Psoas muscle (tissue), 8 donors: ENCODE measurements around the gene ALS2. TPM values are rescaled to one million over a fixed set of nuclear protein-coding genes. Genes with fewer than 3 reads are reported as not detected.

Source experiments
- ATAC-seq, 4 donors: fragments of 200-7000 bp; cut with Tn5 transposase; one replicate each; pipeline ENCODE4 v1.9.1; 2020; ENCODE audit warnings: moderate library complexity in 3 of 4, mild to moderate bottlenecking in 2 of 4
- DNase-seq, 2 donors: peaks; one replicate each; pipeline ENCODE4 v3.0.0-alpha.2; 2020
- H3K27ac ChIP-seq: fragments of 200-600 bp; one replicate; pipeline ENCODE4 v1.8.0; 2022
- H3K27me3 ChIP-seq, 3 donors: fragments of 200-600 bp in 1 of 3; one replicate each; pipeline versions ENCODE4 v1.6.1 to v1.8.0; 2013 to 2022; ENCODE audit warnings: low read length in 2 of 3, mild to moderate bottlenecking in 2 of 3, moderate library complexity in 1 of 3; ENCODE audit not compliant: insufficient read depth in 3 of 3
- H3K36me3 ChIP-seq, 2 donors: fragments of 200-600 bp in 1 of 2; one replicate each; pipeline versions ENCODE4 v1.6.1 to v1.8.0; 2013 to 2022; ENCODE audit warnings: low read depth in 1 of 2, mild to moderate bottlenecking in 1 of 2, moderate library complexity in 1 of 2; ENCODE audit not compliant: insufficient read depth in 1 of 2
- H3K4me1 ChIP-seq: fragments of 200-600 bp; one replicate; pipeline ENCODE4 v1.8.0; 2022
- H3K4me3 ChIP-seq: fragments of 200-600 bp; one replicate; pipeline ENCODE4 v1.8.0; 2022; ENCODE audit warnings: mild to moderate bottlenecking
- H3K9me3 ChIP-seq: fragments of 200-600 bp; one replicate; pipeline ENCODE4 v1.8.0; 2022
- CTCF ChIP-seq: fragments of 200-600 bp; IDR thresholded peaks from one replicate; pipeline ENCODE4 v1.8.0; 2022; ENCODE audit warnings: antibody characterized with exemption
- WGBS, 3 donors: extraction: QIAGEN DNeasy Blood & Tissue Kit; methylation state at CpG; one replicate each; pipeline versions ENCODE4 v1.1.6 to v1.1.7; 2013; 5-methylcytosine and 5-hydroxymethylcytosine counted together
- intact Hi-C, 2 donors: fragments of 100-400 bp; cut with DNase I; formaldehyde crosslinking; loops; one replicate each; pipeline versions ENCODE4 v1.11.0 to v1.14.2; 2022
- polyA plus RNA-seq, 3 donors: library from polyadenylated mRNA; stranded (reverse); fragments of 200-250 nt; gene quantifications; one replicate each; pipeline ENCODE4 v1.2.3, GENCODE V29; 2013
- total RNA-seq, 4 donors: library from RNA; stranded (reverse); fragmentation: NEBNext Ultra II Directional in 2 of 4; extraction: Animal tissue kit (Norgen Biotek cat#: 25700) in 2 of 4; gene quantifications; one replicate each; pipeline versions ENCODE4 v1.2.1 to v1.2.4, GENCODE V29; 2021 to 2023
- donor health status: healthy with polysubstance abuse.
- donor health status: DM: no; HTN: no; CAD: no; lungs with moderate emphysema.
- donor health status: Bipolar disorder and iron deficiency.
- donor health status: healthy.
- donor health status: DM: yes; HTN: yes; CAD: no.
- donor health status: DM: no; HTN: no; CAD: no.
- donor health status: DM: no; HTN: no; CAD: no.
- donor health status: DM: yes; HTN: yes; CAD: no.

Gene ALS2
- total and polyA plus RNA-seq, 7 donors: 6.3 to 26.4 (median 18.9) TPM

DNA sequence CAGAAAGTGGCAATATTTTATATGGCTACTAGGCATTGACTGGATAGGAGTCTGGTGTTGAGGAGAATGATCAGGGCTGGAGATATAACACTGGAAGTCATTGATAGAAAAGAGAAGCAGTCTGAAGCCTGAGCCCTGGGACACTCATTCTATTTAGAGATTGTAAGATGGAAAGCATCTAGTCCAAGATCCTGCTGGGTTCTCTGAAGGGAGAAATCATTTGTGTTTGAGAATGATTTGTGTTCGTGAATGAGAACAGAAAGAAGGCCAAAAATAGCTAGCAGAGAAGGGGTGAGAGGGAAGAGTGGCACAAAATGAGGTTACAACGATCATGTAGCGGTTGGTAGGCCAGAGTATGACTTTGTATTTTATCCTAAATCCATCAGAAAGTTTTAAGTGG is 7.6 kb upstream of the ALS2 start:
- no peak for DNase-seq
- Histone ChIP-seq H3K4me3 (no peak overlapping the region), H3K36me3 (no peaks in the 10 kb centered on the region), H3K9me3 (no peaks in the 10 kb centered on the region), H3K27ac (no peak overlapping the region), H3K27me3 (no peaks in the 10 kb centered on the region), H3K4me1 (no peaks in the 10 kb centered on the region)
- intact Hi-C loops: no loop called here
- WGBS, 3 donors: 74 to 81% (median 77%) methylated on average over 3 of the region's 3 CpGs
- TF ChIP-seq CTCF: no peak
- ATAC-seq: no peak

- no peaks in the 10 kb centered on the region for H3K27me3 ChIP-seq
- DNase-seq (no peak), ATAC-seq (no peak)
- no peaks in the 10 kb centered on the region for H3K36me3 ChIP-seq
- no peaks in the 10 kb centered on the region for H3K4me1 ChIP-seq
- no peak overlapping the region for H3K27ac ChIP-seq
- no peak overlapping the region for H3K4me3 ChIP-seq
- intact Hi-C loops: no loop called here
- no peaks in the 10 kb centered on the region for H3K9me3 ChIP-seq
- TF ChIP-seq CTCF: no peak
Observed at GRCh38 chr2:201786471-201786870, 5.7 kb upstream of the ALS2 start.

GRCh38 chr2:201785135-201785534 is 4.4 kb upstream of the ALS2 start:
- Histone ChIP-seq H3K27me3 (no peaks in the 10 kb centered on the region), H3K36me3 (no peaks in the 10 kb centered on the region), H3K27ac (no peak overlapping the region), H3K4me1 (peaks cover under 1% of the 10 kb centered on the region), H3K4me3 (no peak overlapping the region), H3K9me3 (no peaks in the 10 kb centered on the region)
- TF ChIP-seq CTCF: no peak
- whole genome bisulfite sequencing, 3 donors: 67 to 76% (median 76%) methylated on average over 4 of the region's 4 CpGs
- intact Hi-C loops: no loop called here
- ATAC-seq (no peak), DNase-seq (no peak)

DNA sequence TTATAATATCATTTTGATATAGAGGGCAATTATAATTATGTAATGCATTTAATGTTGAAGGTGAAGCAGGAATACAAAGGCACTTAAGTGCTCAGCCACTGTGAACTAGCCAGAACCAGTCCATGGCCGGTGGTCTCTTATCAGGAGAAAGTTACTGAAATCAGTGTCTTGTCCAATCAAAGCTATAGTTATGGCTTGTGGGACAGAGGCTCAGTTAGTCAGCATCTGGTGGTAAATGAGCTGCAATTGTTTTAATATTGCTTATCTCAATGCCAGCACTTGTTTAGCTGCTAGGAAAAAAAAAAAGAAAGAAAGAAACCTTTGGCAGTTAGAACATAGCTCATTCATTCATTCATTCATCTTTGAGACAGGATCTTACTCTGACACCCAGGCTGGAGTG is 3.8 kb upstream of the ALS2 start:
- Histone ChIP-seq H3K27me3 (no peaks in the 10 kb centered on the region), H3K4me3 (no peak overlapping the region), H3K27ac (no peak overlapping the region), H3K36me3 (no peaks in the 10 kb centered on the region), H3K9me3 (no peaks in the 10 kb centered on the region), H3K4me1 (peaks cover 6% of the 10 kb centered on the region)
- intact Hi-C loops: no loop called here
- no peak for TF ChIP-seq CTCF
- DNase-seq (no peak), ATAC-seq (no peak)
- WGBS, 3 donors: 75 to 86% (median 77%) methylated on average over 1 of the region's 1 CpG

GRCh38 chr2:201781557-201782051 is 871 bp upstream of the ALS2 start:
- ATAC-seq (peak in 2 of 4 donors; percentile 1 to 6), DNase-seq (peak; percentile 15 to 58)
- TF ChIP-seq CTCF: no peak
- H3K27me3 ChIP-seq: no peaks in the 10 kb centered on the region
- H3K27ac ChIP-seq: peak overlapping the region; percentile 92
- peak overlapping the region; percentile 98 for H3K4me3 ChIP-seq
- H3K36me3 ChIP-seq: no peaks in the 10 kb centered on the region
- intact Hi-C loops: no loop called here
- no peaks in the 10 kb centered on the region for H3K9me3 ChIP-seq
- H3K4me1 ChIP-seq: peaks cover 28% of the 10 kb centered on the region
- 1 to 3% (median 2%) methylated on average over 15 of the region's 15 CpGs for WGBS, 3 donors
